Measurements from ENCODE around the gene KIAA0586. TPM values are rescaled to one million over a fixed set of nuclear protein-coding genes. Genes with fewer than 3 reads are reported as not detected.

Gene KIAA0586
- total RNA-seq, 1 experiment from 2014 or later: 13.5 TPM

DNA sequence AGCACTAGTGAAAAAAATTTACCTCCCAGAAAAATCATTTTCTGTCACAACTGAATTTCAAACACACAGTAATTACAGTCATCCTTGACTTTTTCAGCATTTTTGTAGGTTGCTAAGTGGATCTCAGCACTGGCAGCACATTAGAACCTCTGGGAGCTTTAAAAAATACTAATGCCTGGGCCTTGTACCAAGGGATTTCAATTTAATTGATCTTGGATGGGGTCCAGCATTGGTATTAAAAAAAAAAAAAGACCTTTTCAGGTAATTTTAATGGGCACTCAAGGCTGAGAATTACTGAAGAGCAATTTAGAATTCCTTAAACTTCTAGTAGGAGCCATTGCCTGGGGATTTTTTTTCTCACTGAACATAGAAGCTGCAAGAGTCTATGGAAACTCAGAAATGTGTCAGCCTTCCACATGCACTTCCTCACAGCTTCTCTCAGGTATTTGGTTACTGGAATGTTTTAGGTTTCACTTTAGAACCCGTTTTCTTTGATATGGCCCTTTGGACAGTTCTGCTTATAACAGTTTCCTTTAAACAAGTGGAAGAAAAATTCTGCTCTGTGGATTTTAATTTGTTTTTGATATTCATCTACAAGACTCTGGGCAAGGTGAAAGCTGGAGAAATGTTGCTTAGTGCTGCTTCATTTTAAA is 121.7 kb downstream of the KIAA0586 start:
- Mint-ChIP-seq H3K27ac (ENCODE audit: unreplicated experiment) (no peak overlapping the region), H3K4me3 (ENCODE audit: unreplicated experiment) (no peak overlapping the region), H3K9me3 (ENCODE audit: unreplicated experiment) (peaks cover 1% of the 10 kb centered on the region), H3K36me3 (ENCODE audit: insufficient read depth, unreplicated experiment) (no peaks in the 10 kb centered on the region), H3K27me3 (ENCODE audit: insufficient read depth, unreplicated experiment) (no peaks in the 10 kb centered on the region), H3K4me1 (ENCODE audit: low read depth, unreplicated experiment) (no peaks in the 10 kb centered on the region)
- no peak for TF ChIP-seq CTCF (IDR thresholded peaks at IDR 0.05; ENCODE audit: insufficient read depth in 1 of 2, low read depth in 1 of 2, low read length in 1 of 2, severe bottlenecking in 1 of 2, unreplicated experiment in 1 of 2)
- H3K9me3 ChIP-seq: no peaks in the 10 kb centered on the region
- POLR2A ChIA-PET: no interaction called here
- DNase-seq: no peak
- no peaks in the 10 kb centered on the region for H3K36me3 ChIP-seq (ENCODE audit: control insufficient read depth, insufficient read depth, low read length)
- intact Hi-C loops (cut with micrococcal nuclease; ENCODE audit: unreplicated experiment): no loop called here
- BruUV-seq (replicated peaks): no TSS peak
- no peaks in the 10 kb centered on the region for H3K27me3 ChIP-seq (replicated peaks; ENCODE audit: control insufficient read depth, insufficient read depth, low read length)
- no peaks in the 10 kb centered on the region for H3K4me1 ChIP-seq
- H3K4me3 ChIP-seq (ENCODE audit: low read depth, low read length): no peak overlapping the region
- CTCF ChIA-PET: no interaction called here

DNA sequence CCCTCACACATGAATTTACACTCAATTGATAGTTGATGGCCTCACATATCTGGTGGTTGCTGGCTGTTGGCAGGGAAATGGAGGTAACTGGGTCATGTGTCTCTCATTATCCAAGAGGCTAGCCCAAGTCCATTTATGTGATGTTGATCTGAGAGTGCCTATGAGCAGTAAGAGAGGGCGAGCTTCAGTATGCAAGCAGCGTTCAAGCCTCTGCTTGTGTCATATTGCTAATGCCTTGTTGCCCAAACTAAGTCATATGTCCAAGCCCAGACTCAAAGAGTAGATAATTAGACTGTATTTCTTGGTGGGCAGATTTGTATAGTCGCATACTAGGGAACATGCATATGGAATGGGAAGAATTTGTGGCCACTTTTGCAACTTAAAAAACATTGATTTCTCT is 126.4 kb downstream of the KIAA0586 start:
- H3K27ac Mint-ChIP-seq (ENCODE audit: unreplicated experiment): no peak overlapping the region
- H3K9me3 Mint-ChIP-seq (ENCODE audit: unreplicated experiment): no peaks in the 10 kb centered on the region
- H3K4me1 ChIP-seq: no peaks in the 10 kb centered on the region
- H3K4me1 Mint-ChIP-seq (ENCODE audit: low read depth, unreplicated experiment): no peaks in the 10 kb centered on the region
- POLR2A ChIA-PET: no interaction called here
- H3K4me3 Mint-ChIP-seq (ENCODE audit: unreplicated experiment): no peak overlapping the region
- H3K9me3 ChIP-seq: no peaks in the 10 kb centered on the region
- H3K27me3 Mint-ChIP-seq (ENCODE audit: insufficient read depth, unreplicated experiment): no peaks in the 10 kb centered on the region
- no peak for DNase-seq
- no peaks in the 10 kb centered on the region for H3K36me3 Mint-ChIP-seq (ENCODE audit: insufficient read depth, unreplicated experiment)
- H3K36me3 ChIP-seq (ENCODE audit: control insufficient read depth, insufficient read depth, low read length): no peaks in the 10 kb centered on the region
- H3K4me3 ChIP-seq (ENCODE audit: low read depth, low read length): no peak overlapping the region
- intact Hi-C loops (cut with micrococcal nuclease; ENCODE audit: unreplicated experiment): no loop called here
- BruUV-seq (replicated peaks): no TSS peak
- CTCF ChIA-PET: no interaction called here
- no peak for TF ChIP-seq CTCF (IDR thresholded peaks at IDR 0.05; ENCODE audit: insufficient read depth in 1 of 2, low read depth in 1 of 2, low read length in 1 of 2, severe bottlenecking in 1 of 2, unreplicated experiment in 1 of 2)
- H3K27me3 ChIP-seq (replicated peaks; ENCODE audit: control insufficient read depth, insufficient read depth, low read length): no peaks in the 10 kb centered on the region; the same call in 1 of the 2 replicates

GRCh38 chr14:58555647-58556046 is 128.1 kb downstream of the KIAA0586 start:
- Mint-ChIP-seq H3K36me3 (ENCODE audit: insufficient read depth, unreplicated experiment) (no peaks in the 10 kb centered on the region), H3K4me3 (ENCODE audit: unreplicated experiment) (no peak overlapping the region), H3K27ac (ENCODE audit: unreplicated experiment) (no peak overlapping the region), H3K4me1 (ENCODE audit: low read depth, unreplicated experiment) (no peaks in the 10 kb centered on the region), H3K27me3 (ENCODE audit: insufficient read depth, unreplicated experiment) (no peaks in the 10 kb centered on the region), H3K9me3 (ENCODE audit: unreplicated experiment) (no peaks in the 10 kb centered on the region)
- Histone ChIP-seq H3K4me3 (ENCODE audit: low read depth, low read length) (no peak overlapping the region), H3K36me3 (ENCODE audit: control insufficient read depth, insufficient read depth, low read length) (no peaks in the 10 kb centered on the region), H3K9me3 (no peaks in the 10 kb centered on the region), H3K27me3 (replicated peaks; ENCODE audit: control insufficient read depth, insufficient read depth, low read length) (no peaks in the 10 kb centered on the region; the same call in 1 of the 2 replicates), H3K4me1 (no peaks in the 10 kb centered on the region)
- DNase-seq: no peak
- intact Hi-C loops (cut with micrococcal nuclease; ENCODE audit: unreplicated experiment): no loop called here
- POLR2A ChIA-PET: no interaction called here
- CTCF ChIA-PET: no interaction called here
- BruUV-seq (replicated peaks): no TSS peak
- no peak for TF ChIP-seq CTCF (IDR thresholded peaks at IDR 0.05; ENCODE audit: insufficient read depth in 1 of 2, low read depth in 1 of 2, low read length in 1 of 2, severe bottlenecking in 1 of 2, unreplicated experiment in 1 of 2)
